GM12892 (cell line): ENCODE data around the gene ARHGAP31.

ENCODE experiments used
- POLR2A ChIP-seq: IDR thresholded peaks from 2 replicates; pipeline ENCODE4 v1.6.1; 2011; ENCODE audit warnings: low read depth, low read length, control low read depth
- TAF1 ChIP-seq: IDR thresholded peaks from 2 replicates; pipeline ENCODE4 v1.6.1; 2011; ENCODE audit warnings: low read depth, mild to moderate bottlenecking, control low read depth, low read length, borderline replicate concordance

DNA sequence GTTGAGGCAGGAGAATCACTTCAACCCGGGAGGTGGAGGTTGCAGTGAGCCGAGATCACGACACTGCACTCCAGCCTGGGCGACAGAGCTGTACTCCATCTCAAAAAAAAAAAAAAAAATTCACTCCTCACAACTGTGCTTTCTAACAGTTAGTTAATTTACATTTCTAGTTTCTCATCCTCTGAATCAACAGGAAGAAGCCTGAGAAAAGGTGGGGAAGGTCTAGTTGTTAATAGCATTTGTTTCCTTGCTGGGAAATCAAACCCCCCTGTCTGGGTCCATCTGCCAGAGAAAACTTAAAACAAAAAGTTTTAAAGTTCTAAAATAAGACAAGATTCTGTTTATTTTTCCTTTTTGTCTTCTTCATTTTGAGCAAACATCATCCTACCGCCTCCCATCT is 106.9 kb downstream of the ARHGAP31 start:
- no peak for TF ChIP-seq TAF1
- TF ChIP-seq POLR2A = no peak
